K562 (cell line): ENCODE data around the gene AGPAT2. TPM values are rescaled to one million over a fixed set of nuclear protein-coding genes. Genes with fewer than 3 reads are reported as not detected.

Experiments used
- ATF7 ChIP-seq: fragments of 450-650 bp; IDR thresholded peaks from 2 replicates; pipeline ENCODE4 v1.7.1; 2014; ENCODE audit warnings: mild to moderate bottlenecking, moderate library complexity
- EP400 ChIP-seq: fragments of 450-650 bp; IDR thresholded peaks from 2 replicates; pipeline ENCODE4 v1.6.1; 2017; ENCODE audit warnings: antibody characterized with exemption, mild to moderate bottlenecking, moderate library complexity
- ESRRB ChIP-seq: fragments of 250-450 bp; sonication (Bioruptor Pico); IDR thresholded peaks from 2 replicates; pipeline ENCODE4 v1.5.0; 2020; ENCODE audit warnings: mild to moderate bottlenecking, moderate library complexity, borderline replicate concordance
- ETV5 ChIP-seq: sonication (generic); formaldehyde crosslinking; IDR thresholded peaks from 2 replicates; pipeline ENCODE4 v1.4.0; 2020; ENCODE audit warnings: low read depth, mild to moderate bottlenecking, missing genetic modification reagents
- EWSR1 ChIP-seq: fragments of 450-650 bp; IDR thresholded peaks from 2 replicates; pipeline ENCODE4 v1.6.1; 2018; ENCODE audit warnings: borderline replicate concordance, mild to moderate bottlenecking, low read depth, moderate library complexity; ENCODE audit not compliant: partially characterized antibody
- GTF2B ChIP-seq: IDR thresholded peaks from 2 replicates; pipeline ENCODE4 v1.6.1; 2011; ENCODE audit not compliant: insufficient read length; ENCODE audit errors: extremely low read depth
- MCM5 ChIP-seq: fragments of 450-650 bp; IDR thresholded peaks from 2 replicates; pipeline ENCODE4 v1.6.1; 2016; ENCODE audit warnings: low read depth
- NFRKB ChIP-seq: fragments of 450-650 bp; IDR thresholded peaks from 2 replicates; pipeline ENCODE4 v1.6.1; 2016; ENCODE audit warnings: low read depth
- TSC22D4 ChIP-seq: fragments of 450-650 bp; IDR thresholded peaks from 2 replicates; pipeline ENCODE4 v1.6.1; 2016; ENCODE audit warnings: missing genetic modification characterization, missing biosample characterization, control low read depth
- ZNF318 ChIP-seq, 2 experiments: fragments of 450-650 bp; IDR thresholded peaks; 2 replicates each; pipeline ENCODE4 v1.6.1; 2016; ENCODE audit warnings: mild to moderate bottlenecking in 2 of 2, borderline replicate concordance in 1 of 2, low read depth in 1 of 2, moderate library complexity in 1 of 2
- ZNF511 ChIP-seq: sonication (generic); formaldehyde crosslinking; IDR thresholded peaks from 2 replicates; pipeline ENCODE4 v1.8.0; 2022; ENCODE audit warnings: mild to moderate bottlenecking, missing genetic modification reagents
- ZNF696 ChIP-seq: fragments of 250-450 bp; sonication (Bioruptor Pico); conservative IDR thresholded peaks from 2 replicates; pipeline ENCODE4 v1.4.0; 2020; ENCODE audit warnings: mild to moderate bottlenecking, moderate library complexity
- ZNF780A ChIP-seq: fragments of 250-450 bp; sonication (Bioruptor Pico); IDR thresholded peaks from 2 replicates; pipeline ENCODE4 v1.5.0; 2021; ENCODE audit warnings: mild to moderate bottlenecking
- polyA plus RNA-seq, 8 experiments: library from polyadenylated mRNA; depleted of rRNA in 4 of 8; stranded (reverse) in 5 of 8; unstranded in 3 of 8; fragments of >200 nt; fragmentation: Nextera tagmentation in 2 of 8; fragmentation: Illumina TruSeq in 1 of 8; extraction: Ambion mirVana in 2 of 8; extraction: Trizol in 1 of 8; gene quantifications; 2 replicates each; pipeline versions ENCODE4 v1.2.1 to v1.2.3, GENCODE V29; 2011 to 2014; ENCODE audit warnings: inconsistent platforms in 1 of 8, missing spikeins in 1 of 8
- total RNA-seq, 7 experiments: library from RNA; depleted of rRNA in 6 of 7; stranded (reverse); fragments of >200 nt in 6 of 7; fragmentation: Illumina TruSeq in 2 of 7; extraction: Trizol in 2 of 7; gene quantifications; 2 replicates each; pipeline versions ENCODE4 v1.2.1 to v1.2.3, GENCODE V29; 2011 to 2021; ENCODE audit warnings: low replicate concordance in 1 of 7
- TF ChIP-seq, protein P1 (sequence below), 2 experiments: fragments of 450-650 bp in 1 of 2; sonication (generic) in 1 of 2; formaldehyde crosslinking in 1 of 2; IDR thresholded peaks in 1 of 2; conservative IDR thresholded peaks in 1 of 2; 2 replicates each; pipeline versions ENCODE4 v1.6.1 to v1.8.1; 2016 to 2023; ENCODE audit warnings: mild to moderate bottlenecking in 2 of 2, moderate library complexity in 2 of 2, inconsistent platforms in 1 of 2, missing genetic modification reagents in 1 of 2
- TF ChIP-seq, protein P2 (sequence below): fragments of 250-450 bp; sonication (Bioruptor Pico); IDR thresholded peaks from 2 replicates; pipeline ENCODE4 v1.5.1; 2021; ENCODE audit warnings: mild to moderate bottlenecking

The AGPAT2 gene
- total and polyA plus RNA-seq, 9 of the 15 experiments (the other 6 are each of a cell fraction or from before 2014, with no cell fraction given): 0.13 to 54.5 (median 23.9) TPM

DNA sequence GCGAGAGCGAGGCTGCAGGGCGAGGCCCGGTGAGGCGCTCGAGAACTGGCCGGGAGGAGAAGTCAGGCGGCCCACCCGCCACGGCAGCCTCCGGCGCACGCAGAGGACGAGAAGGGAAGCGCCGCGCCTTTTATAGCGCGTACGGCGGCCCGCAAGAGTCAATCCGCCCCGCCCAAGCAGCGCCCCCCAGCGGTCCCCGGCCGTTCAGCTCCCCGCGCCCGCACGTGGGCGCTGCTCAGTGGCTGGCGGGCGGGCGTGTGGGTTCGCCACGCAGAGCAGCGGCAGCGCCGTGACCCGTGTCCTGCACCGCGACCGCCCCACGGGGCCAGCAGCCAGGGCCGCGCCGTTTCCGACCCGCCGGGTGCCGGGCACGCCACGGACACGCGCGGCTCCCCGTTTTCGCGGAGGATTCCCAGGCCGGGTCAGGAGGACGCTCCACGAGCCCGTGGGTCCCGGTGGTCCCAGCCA, 40.9 kb upstream of the AGPAT2 start (continued):
- TF ChIP-seq ZNF318 (IDR thresholded peaks at IDR 0.05; ENCODE audit: borderline replicate concordance in 1 of 2, low read depth in 1 of 2): no peak
- TF ChIP-seq ZNF780A (CRISPR knock-in tag): no peak
- peak; percentile 79 for TF ChIP-seq ATF7
- TF ChIP-seq GTF2B: peak; percentile 77
- no peak for TF ChIP-seq NFRKB
- no peak for TF ChIP-seq ZNF696 (CRISPR knock-in tag)
- TF ChIP-seq ZNF511 (CRISPR knock-in tag): peak; percentile 94; the same call in 1 of the 2 replicates
- TF ChIP-seq EP400: peak; percentile 98
- TF ChIP-seq, protein P1, sequence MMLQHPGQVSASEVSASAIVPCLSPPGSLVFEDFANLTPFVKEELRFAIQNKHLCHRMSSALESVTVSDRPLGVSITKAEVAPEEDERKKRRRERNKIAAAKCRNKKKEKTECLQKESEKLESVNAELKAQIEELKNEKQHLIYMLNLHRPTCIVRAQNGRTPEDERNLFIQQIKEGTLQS (IDR thresholded peaks at IDR 0.05): no peak
- TF ChIP-seq, protein P1 (CRISPR knock-in tag; conservative IDR thresholded peaks at IDR 0.05): peak; percentile 78
- TF ChIP-seq MCM5: no peak
- TF ChIP-seq ESRRB (CRISPR knock-in tag): no peak
- TF ChIP-seq EWSR1: no peak
- TF ChIP-seq ETV5 (CRISPR knock-in tag): peak; percentile 51; the same call in 1 of the 2 replicates
- TF ChIP-seq, protein P2, sequence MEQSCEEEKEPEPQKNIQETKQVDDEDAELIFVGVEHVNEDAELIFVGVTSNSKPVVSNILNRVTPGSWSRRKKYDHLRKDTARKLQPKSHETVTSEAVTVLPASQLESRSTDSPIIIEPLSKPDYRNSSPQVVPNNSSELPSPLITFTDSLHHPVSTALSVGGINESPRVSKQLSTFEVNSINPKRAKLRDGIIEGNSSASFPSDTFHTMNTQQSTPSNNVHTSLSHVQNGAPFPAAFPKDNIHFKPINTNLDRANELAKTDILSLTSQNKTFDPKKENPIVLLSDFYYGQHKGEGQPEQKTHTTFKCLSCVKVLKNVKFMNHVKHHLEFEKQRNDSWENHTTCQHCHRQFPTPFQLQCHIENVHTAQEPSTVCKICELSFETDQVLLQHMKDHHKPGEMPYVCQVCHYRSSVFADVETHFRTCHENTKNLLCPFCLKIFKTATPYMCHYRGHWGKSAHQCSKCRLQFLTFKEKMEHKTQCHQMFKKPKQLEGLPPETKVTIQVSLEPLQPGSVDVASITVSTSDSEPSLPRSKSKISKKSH (CRISPR knock-in tag): no peak
- TF ChIP-seq TSC22D4 (tag): no peak
